CD4-positive, alpha-beta T cell treated with Interferon gamma for 1 hour (primary cell): ENCODE measurements around the gene CALML6.
"Not testable (repeated sequence)": the region's sequence is repeated elsewhere in the genome, so short reads cannot be mapped to it uniquely, and the experiment has no call there.

Experiments
- DNase-seq: peaks from one replicate; pipeline ENCODE4 v3.0.0-alpha.2; 2020

The CALML6 gene

GRCh38 chr1:1914971-1915692, at the start of gene CALML6:
TSS of gene CALML6 (plus strand) at chr1:1915260. CDS start at chr1:1915281, 21 bp downstream.
- no peak for DNase-seq

GRCh38 chr1:1867164-1867563, 47.9 kb upstream of the CALML6 start:
- DNase-seq, result no peak

- no peak for DNase-seq
Measured at GRCh38 chr1:1869469-1869868, 45.6 kb upstream of the CALML6 start.

- no peak for DNase-seq
Measured at GRCh38 chr1:1872329-1872994, 42.6 kb upstream of the CALML6 start.

GRCh38 chr1:1873186-1873585, 41.9 kb upstream of the CALML6 start:
- DNase-seq, result no peak

GRCh38 chr1:1874901-1875300, 40.2 kb upstream of the CALML6 start:
- DNase-seq, result no peak

GRCh38 chr1:1875932-1876331, 39.1 kb upstream of the CALML6 start:
- DNase-seq, result no peak

- no peak for DNase-seq
Measured at GRCh38 chr1:1876335-1876930, 38.6 kb upstream of the CALML6 start.

- no peak for DNase-seq
Measured at GRCh38 chr1:1877865-1878436, 37.1 kb upstream of the CALML6 start.

- no peak for DNase-seq
Measured at GRCh38 chr1:1879942-1880341, 35.1 kb upstream of the CALML6 start.

GRCh38 chr1:1880617-1881312, 34.3 kb upstream of the CALML6 start:
- no peak for DNase-seq

- DNase-seq, result no peak
Measured at GRCh38 chr1:1881727-1882126, 33.3 kb upstream of the CALML6 start.

- no peak for DNase-seq
Measured at GRCh38 chr1:1883092-1883873, 31.8 kb upstream of the CALML6 start.

GRCh38 chr1:1883890-1884289, 31.2 kb upstream of the CALML6 start:
- not testable (repeated sequence) for DNase-seq

GRCh38 chr1:1889090-1889750, 25.8 kb upstream of the CALML6 start:
- no peak for DNase-seq

GRCh38 chr1:1889847-1890505, 25.1 kb upstream of the CALML6 start:
- DNase-seq, result peak; percentile 64

- DNase-seq, result peak; percentile 88
Measured at GRCh38 chr1:1890506-1891348, 24.3 kb upstream of the CALML6 start, which contains the start of gene GNB1. TSS of gene GNB1 (minus strand) at chr1:1891087. CDS start at chr1:1825453, 65,634 bp downstream.

GRCh38 chr1:1891349-1892078, 23.5 kb upstream of the CALML6 start:
- DNase-seq, result peak; percentile 83

- DNase-seq, result no peak
Measured at GRCh38 chr1:1892079-1892762, 22.8 kb upstream of the CALML6 start.
